HG02759 (cell line): ENCODE measurements around the gene GAB2.

ENCODE experiments used
- ATAC-seq: cut with Tn5 transposase; IDR thresholded peaks from one replicate; pipeline ENCODE4 v1.9.1; 2021; ENCODE audit warnings: mild to moderate bottlenecking, moderate library complexity; ENCODE audit not compliant: unreplicated experiment

GAB2 gene

DNA sequence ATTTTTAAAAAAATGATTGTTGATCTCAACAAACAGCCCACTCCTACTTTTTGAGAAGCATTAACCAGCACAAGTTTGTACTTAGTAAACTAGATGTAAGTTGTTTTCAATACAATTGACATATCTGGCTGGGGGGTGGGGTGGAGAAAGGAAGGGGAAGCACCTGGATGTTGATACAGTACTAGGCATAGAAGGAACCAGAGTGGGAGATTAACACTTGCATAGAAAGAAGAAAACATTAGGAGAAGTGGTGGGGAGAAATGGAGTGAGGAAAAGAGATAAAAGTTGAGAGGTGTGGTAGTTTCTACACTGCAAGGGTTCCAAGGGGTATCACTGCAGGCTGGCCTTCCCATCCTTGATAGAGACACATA is 10.6 kb upstream of the GAB2 start:
- no peak for ATAC-seq

DNA sequence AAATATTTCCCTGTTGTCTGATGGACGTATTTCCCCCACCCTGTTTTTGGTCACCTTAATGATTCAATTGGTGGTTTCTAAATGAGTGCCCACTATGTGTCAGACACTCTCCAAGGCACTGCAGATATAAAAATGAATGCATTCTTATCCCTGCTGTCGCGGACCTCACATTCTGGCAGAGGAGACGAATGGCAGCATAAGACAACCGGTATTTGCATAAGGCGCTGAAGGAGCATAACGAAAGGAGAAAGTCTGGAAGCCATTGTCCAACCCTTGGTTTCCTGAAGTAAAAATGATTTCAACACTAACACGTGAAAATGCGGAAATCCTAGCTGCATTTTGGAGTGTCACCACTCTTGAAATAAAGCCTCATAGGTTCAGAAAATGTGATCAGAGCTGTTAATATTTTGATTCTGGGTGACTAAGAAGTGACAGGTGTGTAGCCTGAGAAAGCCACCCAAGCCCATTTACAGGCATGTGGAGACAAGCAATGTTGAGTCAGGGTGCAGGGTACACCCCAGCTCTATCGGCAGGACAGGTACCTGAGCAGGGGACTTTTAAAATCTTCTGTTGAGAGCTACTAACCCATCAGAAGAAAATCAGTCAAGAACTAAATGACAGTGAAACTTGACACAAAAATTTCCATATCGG is 10.1 kb upstream of the GAB2 start:
- peak; percentile 63 for ATAC-seq

DNA sequence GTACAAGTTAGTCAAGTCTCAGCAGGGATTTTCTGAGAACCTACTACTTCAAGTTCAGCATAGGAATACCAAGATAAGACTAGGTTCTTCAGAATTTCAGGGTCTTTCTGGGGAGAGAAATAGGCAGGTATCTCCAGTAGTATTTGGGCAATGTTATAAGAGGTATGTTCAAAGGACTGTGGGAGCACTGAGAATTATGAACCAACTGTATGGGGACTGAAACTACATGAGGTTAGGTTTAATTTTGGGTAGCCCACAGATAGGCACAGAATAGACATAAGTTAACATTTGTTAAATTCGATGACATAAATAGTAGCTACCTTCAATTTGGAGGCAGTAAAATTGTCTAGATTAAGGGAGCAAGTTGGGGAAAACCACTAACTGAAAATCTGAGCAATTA is 9.2 kb upstream of the GAB2 start:
- ATAC-seq = no peak

DNA sequence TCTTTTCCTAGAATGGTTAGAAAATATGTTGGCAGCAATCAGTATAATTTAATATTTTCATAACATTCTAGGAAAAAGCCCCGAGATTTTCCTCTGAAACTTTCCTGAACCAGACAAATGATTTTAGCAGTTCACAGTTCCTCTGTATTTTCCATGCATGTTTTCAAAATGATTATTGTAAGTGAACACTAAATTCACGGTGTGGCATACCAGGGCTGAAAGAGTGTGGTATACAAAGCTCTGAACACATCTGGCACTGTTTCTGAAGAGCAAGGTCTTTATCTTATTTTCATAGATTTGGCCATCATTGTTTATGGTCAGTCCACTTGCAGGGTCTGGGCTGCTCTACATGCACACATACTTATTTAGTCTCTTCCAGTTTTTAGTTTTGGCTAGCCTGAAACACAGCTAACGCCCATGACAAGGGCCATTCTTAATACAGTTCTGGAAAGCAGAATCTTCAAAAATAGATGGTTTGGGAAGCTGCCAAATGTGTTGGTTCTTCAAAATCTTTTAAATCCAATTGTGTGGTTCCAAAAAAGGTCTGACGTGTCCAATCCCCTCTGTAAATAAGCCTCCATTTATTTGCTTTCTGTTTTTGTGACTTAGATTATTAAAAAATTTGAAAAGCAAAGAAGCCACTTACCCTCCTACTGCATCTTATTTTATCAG is 7.9 kb upstream of the GAB2 start:
- no peak for ATAC-seq

DNA sequence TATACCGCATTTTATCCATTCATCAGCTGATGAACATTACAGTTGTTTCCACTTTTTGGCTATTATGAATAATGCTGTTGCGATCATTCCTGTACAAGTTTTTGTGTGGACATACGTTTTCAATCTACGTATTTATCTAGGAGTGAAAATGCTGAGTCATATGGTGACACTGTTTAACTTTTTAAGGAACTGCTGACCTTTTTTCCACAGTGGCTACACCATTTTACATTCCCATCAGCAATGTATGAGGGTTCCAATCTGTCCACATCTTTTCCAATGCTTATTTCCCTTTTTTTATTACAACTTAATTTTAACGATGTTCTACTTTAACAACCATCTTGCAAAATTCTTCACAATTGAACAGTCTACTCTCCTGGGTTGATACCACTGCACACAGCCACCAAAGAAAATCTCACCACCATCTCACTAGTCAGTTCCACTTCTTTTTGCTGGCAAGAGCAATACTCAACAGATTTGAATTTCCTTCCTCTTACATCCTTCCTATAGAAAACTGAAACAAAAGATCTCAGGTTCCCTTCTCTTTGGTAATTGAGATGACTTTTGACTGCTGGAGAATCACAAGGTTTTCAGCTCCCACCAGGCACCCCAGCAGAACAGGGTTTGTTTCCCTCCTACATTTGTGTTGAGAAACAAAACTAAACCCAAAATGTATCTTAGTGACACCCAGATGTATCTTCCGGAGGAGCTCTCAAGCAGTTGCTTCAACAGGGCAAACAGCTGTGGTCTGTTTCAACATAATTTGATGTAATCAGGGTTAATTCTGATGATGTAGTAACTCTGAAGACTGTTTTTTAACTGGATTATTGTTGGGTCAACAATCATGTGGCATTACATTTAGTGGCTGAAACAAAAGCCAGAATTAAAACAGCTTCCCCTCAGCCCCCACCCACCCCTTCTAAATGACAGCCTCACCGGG is 7.0 kb upstream of the GAB2 start:
- ATAC-seq = no peak

DNA sequence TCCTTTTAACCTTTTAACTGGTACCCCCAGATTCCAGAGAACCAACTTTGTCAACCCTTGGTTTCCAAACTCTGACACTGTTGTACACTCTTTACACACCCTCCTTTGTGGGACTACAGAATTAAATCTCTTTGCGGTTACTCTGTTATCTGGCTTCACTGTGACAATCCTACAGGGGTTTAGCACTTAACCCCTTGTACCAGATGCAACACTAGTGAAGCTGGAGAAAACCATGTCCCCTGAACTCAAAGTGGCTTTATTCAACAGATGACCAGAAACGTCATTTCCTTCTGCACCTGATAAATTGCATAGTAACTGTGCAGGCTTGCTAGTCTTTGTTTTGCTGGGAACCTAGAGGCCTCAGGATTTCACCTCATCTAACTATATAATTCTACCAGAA is 5.6 kb upstream of the GAB2 start:
- no peak for ATAC-seq

DNA sequence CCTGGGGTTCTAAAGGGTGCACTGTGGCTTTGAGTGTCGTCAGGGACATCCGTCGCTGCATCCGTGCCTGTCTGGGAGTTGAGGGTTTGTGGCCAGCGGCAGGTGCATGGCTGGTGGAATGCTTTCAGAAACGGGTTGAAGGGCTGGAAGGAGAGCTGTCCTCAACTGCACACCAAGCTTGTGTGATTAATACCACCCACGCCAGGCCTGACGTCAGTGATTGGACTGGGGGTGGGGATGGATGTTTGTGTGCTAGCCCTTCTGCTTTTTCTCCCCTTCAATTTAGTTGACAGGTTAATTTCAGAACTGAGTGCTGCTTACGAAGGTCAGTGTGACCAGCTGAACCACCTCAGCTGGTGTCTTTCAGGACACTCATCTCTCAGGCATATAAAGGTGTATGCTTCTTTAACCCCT is 3.2 kb upstream of the GAB2 start:
- ATAC-seq = no peak

DNA sequence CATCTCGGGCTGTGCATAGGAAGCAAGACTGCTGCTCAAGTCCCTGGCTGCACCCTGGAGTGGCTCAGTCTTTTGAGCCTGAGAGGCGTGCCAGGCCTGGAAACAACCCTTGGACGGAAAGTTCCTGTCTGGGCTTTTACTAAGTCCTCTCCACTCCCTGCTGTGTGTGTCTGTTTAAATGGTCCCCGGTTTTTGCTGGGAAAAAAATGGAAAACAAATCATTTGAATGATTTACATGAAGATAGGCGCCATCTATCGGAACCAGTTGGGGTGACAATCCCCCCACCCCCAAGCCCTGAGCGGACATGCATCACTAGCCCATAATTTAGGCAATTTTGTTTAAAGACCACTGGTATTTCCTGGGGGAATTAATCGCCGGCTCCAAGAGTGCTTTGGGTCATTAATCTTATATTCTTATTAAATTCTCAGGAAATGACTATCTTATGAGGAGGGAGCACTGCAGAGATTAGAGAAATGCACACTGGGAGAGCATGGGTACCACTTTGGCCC is 2.7 kb upstream of the GAB2 start:
- no peak for ATAC-seq

DNA sequence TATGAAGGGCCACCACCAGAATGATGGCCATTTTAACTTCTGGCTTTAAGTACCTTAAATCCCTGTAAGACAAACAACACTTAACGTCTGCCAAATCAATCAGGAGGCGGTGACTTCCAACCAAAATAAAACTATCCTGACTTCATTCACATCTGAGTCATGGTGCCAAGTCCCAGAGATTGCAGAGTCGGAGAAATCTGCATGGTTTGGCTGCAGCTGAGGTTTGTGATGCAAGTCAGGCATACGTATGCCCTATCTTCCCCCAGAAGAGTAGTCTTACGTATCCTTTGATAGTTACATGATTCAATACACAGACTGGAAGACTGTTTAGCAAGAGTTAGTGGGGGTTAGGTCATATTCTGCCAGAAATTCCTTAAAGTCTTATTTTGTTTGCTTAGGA is 1.7 kb upstream of the GAB2 start:
- no peak for ATAC-seq

DNA sequence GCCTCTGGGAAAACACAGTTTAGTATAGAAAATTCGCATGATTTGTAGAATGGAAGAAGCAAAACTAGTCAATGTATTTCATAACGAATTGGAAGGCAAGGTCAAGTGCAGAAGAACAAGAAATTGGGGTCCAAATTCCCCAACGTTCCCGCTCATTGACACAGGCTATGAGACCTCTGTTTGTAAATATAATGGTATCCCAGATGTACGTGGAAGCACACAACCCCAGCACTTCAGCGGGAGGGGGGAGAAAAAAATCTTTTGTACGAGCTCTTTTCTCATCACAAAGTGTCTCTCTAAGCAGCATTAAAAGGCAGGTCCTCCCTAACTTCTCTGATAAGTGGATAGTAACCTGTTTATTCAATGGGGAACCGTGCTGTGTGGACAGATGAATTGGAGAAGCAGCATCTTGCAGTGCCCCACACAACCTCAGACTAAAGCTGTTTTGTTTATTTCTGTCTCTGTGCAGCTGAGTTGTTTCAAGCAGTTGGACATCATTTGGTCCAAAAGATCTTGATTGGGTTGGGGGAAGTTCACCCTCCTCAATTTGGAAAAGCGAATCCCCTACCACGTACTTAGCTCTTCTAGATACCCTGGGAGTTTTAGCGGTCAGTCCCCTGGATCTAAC is 1.1 kb upstream of the GAB2 start:
- ATAC-seq = no peak

DNA sequence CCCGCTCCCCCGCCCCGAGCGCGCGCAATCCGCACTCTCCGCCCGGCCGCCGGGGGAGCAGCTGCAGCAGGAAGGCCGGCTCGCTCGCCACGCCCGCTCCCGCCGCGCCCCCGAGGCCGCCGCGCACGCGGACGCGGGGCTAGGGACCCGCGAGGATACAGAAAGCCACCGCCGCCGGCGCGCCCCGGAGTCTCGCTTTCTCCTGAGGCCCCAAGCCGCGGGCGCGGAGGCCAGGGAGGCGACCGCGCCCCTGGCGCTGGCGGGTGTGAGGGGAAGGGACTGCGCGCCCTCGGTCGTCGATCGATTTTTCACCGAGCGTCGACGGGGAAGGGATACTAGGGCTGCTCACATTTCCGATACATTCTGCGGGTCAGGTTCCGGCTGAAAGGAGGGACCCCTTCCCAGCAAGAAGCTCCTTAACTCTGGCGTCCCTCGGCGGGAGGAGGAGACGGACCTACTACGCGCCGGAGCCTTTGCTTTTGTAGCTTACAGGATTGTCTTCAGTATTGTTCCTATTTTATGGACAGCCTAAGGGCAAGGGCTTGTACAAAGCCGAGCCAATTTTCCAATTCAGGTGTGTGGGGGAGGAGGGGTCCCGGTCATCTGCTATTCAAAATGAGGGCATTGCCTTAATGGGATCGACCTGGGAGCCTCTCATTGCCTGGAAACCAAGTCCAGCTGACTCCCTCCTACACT is 416 bp upstream of the GAB2 start:
- ATAC-seq = peak; percentile 71

DNA sequence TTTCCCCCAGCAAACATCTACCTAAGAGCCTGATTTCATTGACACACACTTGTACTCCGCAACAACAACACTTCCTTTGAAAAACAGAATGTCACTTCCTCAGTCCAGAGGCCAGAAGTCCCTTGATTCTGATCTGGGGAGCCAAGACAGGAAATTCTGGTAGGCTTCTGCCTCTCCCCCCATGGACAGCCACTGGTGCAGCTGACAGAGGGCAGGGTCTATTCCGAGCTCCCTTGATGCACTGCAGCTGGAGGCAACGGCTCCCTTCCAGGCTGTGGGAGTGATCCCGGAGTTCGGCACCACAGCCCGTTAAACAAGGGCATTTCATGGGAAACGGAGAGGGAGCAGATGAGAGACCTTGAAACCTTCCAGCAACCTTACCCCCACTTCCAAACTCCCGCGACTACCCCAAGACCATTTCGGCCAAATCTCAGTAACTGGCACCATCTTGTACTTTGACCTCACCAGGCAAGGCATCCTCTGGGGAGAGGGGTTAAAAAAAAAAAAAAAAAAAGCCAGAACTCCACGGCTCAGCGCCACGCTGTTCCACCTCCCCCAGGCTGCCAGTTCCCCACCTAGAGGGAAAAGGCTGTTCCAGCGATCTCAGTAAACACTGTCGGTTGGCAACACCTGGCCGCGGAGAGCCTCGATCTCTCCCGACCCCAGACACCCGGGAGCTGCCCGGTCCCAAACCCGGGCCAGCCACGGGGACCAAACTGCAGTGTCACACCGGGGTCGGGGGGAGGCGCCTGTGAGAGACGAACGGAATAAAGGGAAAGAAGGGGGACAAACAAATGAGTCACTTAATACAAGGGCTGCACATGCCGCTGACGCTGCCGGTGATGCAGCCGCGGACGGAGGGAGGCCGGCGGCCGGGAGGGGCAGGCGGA is 1.1 kb downstream of the GAB2 start:
- peak; percentile 51 for ATAC-seq

DNA sequence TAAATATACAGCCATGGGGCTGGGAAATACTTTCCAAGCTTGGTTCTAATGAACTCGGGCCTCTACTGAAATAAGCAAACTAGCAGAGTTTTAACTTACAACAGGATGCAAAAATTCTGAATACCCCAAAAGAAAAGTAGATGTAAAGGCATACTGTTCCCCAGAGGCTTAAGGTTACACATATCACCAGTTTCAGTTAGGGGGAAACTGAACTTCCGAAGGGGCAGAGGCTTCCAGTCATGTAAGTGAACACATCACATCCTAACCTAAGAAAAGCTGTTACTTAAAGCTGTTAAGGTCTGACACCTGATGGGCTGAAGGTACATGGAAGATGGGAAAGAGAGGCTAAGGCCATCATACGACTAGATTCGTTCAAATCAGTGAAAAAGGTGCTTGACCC is 2.3 kb downstream of the GAB2 start:
- no peak for ATAC-seq

DNA sequence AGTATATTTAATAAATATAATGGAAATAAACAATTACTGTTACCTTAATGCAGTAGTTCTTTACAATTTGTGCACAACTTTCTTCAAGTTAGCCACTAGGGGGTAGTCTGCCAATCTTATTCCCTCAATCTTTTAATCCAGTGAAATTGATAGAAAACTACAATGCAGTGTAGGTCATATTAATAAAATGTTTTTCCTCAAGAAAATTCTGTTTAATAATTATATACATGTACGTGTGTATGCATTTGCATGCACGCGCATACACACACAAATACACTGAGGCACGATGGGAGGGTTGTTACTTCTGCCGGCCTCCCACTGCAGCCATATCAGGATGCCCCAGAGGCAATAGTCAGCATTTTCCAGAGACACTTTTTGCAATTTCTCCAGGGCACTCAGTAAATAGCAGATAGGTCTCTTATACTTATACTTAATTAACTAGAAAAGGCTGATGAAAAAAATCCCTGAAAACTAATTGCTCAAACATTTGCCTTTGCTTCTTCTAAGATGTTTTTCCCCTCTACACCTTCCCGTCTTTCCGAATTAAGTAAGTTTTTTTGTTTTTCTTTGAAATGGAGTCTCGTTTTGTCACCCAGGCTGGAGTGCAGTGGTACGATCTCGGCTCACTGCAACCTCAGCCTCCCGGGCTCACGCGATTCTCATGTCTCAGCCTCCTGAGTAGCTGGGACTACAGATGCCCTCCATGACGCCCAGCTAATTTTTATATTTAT is 3.1 kb downstream of the GAB2 start:
- no peak for ATAC-seq

DNA sequence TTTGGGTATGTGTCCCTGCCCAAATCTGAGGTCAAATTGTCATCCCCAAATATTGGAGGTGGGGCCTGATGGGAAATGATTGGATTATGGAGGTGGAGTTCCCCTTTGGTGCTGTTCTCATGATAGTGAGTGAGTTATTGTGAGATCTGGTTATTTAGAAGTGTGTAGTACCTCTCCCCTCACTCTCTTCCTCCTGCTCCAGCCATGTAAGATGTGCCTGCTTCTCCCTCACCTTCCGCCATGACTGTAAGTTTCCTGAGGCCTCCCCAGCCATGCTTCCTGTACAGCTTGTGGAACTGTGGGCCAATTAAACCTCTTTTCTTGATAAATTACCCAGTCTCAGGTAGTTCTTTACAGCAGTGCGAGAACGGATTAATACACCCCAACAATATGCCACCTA is 9.0 kb downstream of the GAB2 start:
- ATAC-seq = no peak

DNA sequence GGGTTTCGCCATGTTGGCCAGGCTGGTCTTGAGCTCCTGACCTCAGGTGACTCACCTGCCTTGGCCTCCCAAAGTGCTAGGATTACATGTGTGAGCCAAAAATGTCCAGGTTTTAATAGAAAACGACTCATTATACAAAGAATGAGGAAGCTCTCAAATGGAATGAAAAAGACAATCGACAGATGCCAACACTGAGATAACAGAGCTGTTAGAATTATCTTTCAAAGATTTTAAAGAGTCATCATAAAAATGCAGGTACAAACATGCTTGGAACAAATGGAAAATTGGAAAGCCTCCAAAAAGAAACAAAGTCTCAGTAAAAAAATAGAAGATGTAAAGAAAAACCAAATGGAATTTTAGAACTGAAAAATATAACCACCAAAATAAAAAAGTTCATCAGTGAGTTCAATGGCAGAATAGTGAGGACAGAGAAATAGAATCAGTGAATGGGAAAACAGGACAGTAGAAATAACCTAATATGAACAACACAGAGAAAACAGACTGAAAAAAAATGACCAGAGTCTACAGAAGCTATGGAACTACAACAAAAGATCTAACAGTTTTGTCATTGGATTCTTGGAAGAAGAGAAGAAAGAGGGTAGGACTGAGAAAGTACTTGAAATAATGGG is 10.9 kb downstream of the GAB2 start:
- no peak for ATAC-seq

DNA sequence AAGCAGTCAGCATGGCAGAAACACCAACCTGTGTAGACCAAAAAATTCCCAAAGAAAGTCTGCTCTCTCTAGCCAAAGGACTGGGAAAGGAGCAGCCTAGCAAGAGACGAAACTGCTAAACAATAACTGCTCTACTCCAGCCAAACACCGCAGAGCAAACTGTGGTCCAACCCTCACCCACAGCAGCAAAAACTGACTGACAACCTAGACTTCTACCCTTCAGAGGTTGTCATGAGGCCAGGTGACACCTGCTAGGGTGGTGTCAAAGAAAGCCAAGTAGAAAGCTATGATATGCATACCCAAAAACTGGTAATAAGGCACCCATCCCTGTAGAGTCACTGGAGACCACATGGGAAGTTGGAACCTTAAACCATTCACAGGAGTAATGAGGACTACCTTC is 11.8 kb downstream of the GAB2 start:
- no peak for ATAC-seq

DNA sequence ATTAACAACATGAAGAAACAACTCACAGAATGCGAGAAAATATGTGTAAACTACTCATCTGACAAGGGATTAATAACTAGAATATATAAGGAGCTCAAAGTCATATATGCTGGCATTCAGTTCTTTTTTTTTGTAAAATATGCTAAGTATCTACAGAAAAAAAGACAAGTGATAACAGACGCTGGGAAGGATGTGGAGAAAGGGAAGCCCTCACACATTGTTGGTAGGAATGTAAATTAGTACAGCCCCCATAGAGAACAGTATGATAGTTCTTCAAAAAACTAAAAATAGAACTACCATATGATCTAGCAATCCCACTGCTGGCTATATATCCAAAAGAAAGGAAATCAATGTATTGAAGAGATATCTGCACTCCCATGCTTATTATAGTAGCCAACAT is 13.8 kb downstream of the GAB2 start:
- no peak for ATAC-seq

DNA sequence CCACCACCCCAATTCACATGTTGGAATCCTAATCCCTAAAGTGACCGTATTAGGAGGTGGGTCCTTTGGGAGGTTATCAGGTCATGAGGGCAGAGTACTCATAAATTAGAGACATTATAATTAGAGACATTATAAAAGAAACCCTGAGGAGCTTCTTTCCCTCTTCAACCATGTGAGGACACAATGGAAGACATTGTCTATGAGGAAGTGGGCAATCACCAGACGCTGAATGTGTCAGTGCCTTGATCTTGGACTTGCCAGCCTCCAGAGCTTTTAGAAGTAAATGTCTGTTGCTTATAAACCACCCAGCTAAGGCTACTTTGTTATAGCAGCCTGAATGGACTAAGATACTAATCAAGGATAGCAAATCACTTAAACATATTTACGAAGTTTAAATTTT is 14.8 kb downstream of the GAB2 start:
- ATAC-seq = no peak
